Mucosa of stomach (tissue), 1 donor: Measurements from ENCODE around the gene IL1R1.

ENCODE experiments used
- H3K27me3 ChIP-seq: one replicate; pipeline ENCODE4 v1.7.0; 2013; ENCODE audit warnings: mild to moderate bottlenecking, low read length; ENCODE audit not compliant: control insufficient read depth, insufficient read depth
- H3K36me3 ChIP-seq: one replicate; pipeline ENCODE4 v1.7.0; 2013; ENCODE audit warnings: low read length; ENCODE audit not compliant: control insufficient read depth, insufficient read depth
- H3K4me1 ChIP-seq: one replicate; pipeline ENCODE4 v1.7.0; 2013; ENCODE audit warnings: mild to moderate bottlenecking, low read length; ENCODE audit not compliant: control insufficient read depth, insufficient read depth
- H3K4me3 ChIP-seq: one replicate; pipeline ENCODE4 v1.7.0; 2013; ENCODE audit warnings: low read length
- H3K9ac ChIP-seq: one replicate; pipeline ENCODE4 v1.7.0; 2013; ENCODE audit warnings: mild to moderate bottlenecking, low read length, moderate library complexity
- H3K9me3 ChIP-seq: one replicate; pipeline ENCODE4 v1.7.0; 2013; ENCODE audit warnings: mild to moderate bottlenecking, low read length, moderate library complexity; ENCODE audit not compliant: control insufficient read depth
- donor health status: Pancreatic carcinoma.

The IL1R1 gene

DNA sequence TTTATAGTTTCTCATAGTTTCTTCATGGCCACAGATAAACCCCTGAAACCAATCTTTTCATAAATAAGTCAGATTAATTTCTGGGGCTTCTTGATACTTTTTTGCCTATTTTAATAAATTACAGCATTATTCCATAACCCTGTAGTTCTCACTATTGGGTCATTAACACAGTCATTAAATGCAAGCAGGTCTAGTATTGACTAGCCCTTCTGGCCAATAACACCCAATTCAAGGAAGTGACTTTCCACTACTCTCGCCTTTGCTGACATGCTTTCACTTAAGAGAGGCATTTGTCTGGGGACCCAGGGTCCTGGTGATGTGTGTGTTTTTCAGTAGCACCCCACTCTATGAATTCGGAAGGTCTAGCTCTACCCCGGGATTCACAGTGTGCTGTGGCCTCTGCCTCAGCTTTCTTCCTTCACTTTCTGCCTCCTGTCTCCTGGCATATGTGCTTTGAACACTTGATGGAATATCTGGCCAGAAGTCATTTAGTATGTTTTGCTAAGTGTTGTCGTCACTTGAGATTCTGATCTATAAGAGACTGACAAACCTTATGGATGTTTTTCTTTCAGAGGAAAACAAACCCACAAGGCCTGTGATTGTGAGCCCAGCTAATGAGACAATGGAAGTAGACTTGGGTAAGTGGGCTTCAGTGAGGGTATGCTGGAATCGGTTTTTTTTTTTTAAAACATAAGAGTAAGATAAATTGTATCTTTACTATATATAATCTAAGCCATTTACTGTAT lies 25.7 kb downstream of the IL1R1 start:
- Histone ChIP-seq H3K9me3 (no peaks in the 10 kb centered on the region), H3K9ac (no peak overlapping the region), H3K36me3 (no peaks in the 10 kb centered on the region), H3K4me1 (peaks cover 9% of the 10 kb centered on the region), H3K27me3 (no peaks in the 10 kb centered on the region), H3K4me3 (no peak overlapping the region)

DNA sequence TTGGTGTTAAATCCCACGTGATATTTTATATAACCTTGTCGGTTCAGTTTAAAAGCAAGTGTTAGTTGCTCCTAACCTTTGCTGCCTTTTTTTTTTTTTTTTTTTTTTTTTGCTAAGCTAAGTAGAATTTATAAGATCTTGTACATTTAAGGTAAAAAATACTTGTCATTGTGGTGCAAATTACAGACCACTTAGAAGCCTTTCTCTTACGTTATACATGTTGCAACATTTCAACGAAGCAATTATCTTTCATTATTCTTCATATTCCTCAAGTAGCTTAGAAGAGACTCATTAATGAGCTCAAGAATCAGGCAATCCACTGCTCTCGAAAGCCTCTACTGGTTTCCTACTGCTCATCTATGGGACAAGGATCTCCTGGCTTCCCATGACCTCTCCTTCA lies 29.4 kb downstream of the IL1R1 start:
- Histone ChIP-seq H3K27me3 (no peaks in the 10 kb centered on the region), H3K9ac (no peak overlapping the region), H3K36me3 (no peaks in the 10 kb centered on the region), H3K9me3 (no peaks in the 10 kb centered on the region), H3K4me1 (no peaks in the 10 kb centered on the region), H3K4me3 (no peak overlapping the region)

GRCh38 chr2:102172745-102173144 lies 30.2 kb downstream of the IL1R1 start:
- Histone ChIP-seq H3K4me3 (no peak overlapping the region), H3K27me3 (no peaks in the 10 kb centered on the region), H3K36me3 (no peaks in the 10 kb centered on the region), H3K9ac (no peak overlapping the region), H3K4me1 (no peaks in the 10 kb centered on the region), H3K9me3 (no peaks in the 10 kb centered on the region)

- Histone ChIP-seq H3K4me3 (no peak overlapping the region), H3K4me1 (no peaks in the 10 kb centered on the region), H3K9me3 (no peaks in the 10 kb centered on the region), H3K9ac (no peak overlapping the region), H3K36me3 (no peaks in the 10 kb centered on the region), H3K27me3 (no peaks in the 10 kb centered on the region)
Measured at GRCh38 chr2:102176172-102176571, 33.6 kb downstream of the IL1R1 start.

- peaks cover 4% of the 10 kb centered on the region for H3K4me1 ChIP-seq
- no peaks in the 10 kb centered on the region for H3K36me3 ChIP-seq
Measured at GRCh38 chr2:102177814-102178478, 35.4 kb downstream of the IL1R1 start.

DNA sequence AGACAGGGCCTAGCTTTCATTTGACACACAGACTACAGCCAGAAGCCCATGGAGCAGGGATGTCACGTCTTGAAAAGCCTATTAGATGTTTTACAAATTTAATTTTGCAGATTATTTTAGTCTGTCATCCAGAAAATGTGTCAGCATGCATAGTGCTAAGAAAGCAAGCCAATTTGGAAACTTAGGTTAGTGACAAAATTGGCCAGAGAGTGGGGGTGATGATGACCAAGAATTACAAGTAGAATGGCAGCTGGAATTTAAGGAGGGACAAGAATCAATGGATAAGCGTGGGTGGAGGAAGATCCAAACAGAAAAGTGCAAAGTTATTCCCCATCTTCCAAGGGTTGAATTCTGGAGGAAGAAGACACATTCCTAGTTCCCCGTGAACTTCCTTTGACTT lies 36.5 kb downstream of the IL1R1 start:
- H3K4me1 ChIP-seq: peaks cover 4% of the 10 kb centered on the region
- H3K36me3 ChIP-seq: no peaks in the 10 kb centered on the region
- H3K27me3 ChIP-seq: no peaks in the 10 kb centered on the region
- no peak overlapping the region for H3K4me3 ChIP-seq
- no peaks in the 10 kb centered on the region for H3K9me3 ChIP-seq
- H3K9ac ChIP-seq: no peak overlapping the region

More at GRCh38 chr2:102177814-102178478, 35.4 kb downstream of the IL1R1 start:
- no peaks in the 10 kb centered on the region for H3K9me3 ChIP-seq
- no peak overlapping the region for H3K4me3 ChIP-seq
- no peak overlapping the region for H3K9ac ChIP-seq
- H3K27me3 ChIP-seq: no peaks in the 10 kb centered on the region

GRCh38 chr2:102179788-102180686 lies 37.5 kb downstream of the IL1R1 start:
- no peak overlapping the region for H3K4me3 ChIP-seq

DNA sequence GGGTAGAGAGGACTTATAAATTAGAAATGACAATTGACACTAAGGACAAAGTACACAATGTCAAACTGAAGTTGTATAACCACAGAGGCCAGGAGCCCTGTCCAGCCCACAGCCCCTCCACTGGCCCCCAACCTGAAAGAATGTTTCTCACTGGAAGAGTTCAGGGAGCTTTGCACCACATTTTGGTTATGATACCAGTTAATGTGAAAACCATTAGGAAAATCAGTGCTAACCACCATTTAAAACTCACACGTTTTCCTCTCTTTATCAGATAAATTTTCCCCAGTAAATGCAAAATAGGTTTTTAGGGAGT lies 38.1 kb downstream of the IL1R1 start:
- Histone ChIP-seq H3K4me3 (no peak overlapping the region), H3K9ac (no peak overlapping the region), H3K9me3 (no peaks in the 10 kb centered on the region), H3K36me3 (no peaks in the 10 kb centered on the region), H3K4me1 (peaks cover 4% of the 10 kb centered on the region), H3K27me3 (no peaks in the 10 kb centered on the region)

More at GRCh38 chr2:102179788-102180686, 37.5 kb downstream of the IL1R1 start:
- peaks cover 4% of the 10 kb centered on the region for H3K4me1 ChIP-seq
- no peaks in the 10 kb centered on the region for H3K9me3 ChIP-seq
- no peak overlapping the region for H3K9ac ChIP-seq
- H3K27me3 ChIP-seq: no peaks in the 10 kb centered on the region
- no peaks in the 10 kb centered on the region for H3K36me3 ChIP-seq

- no peaks in the 10 kb centered on the region for H3K36me3 ChIP-seq
- H3K4me1 ChIP-seq: peaks cover 4% of the 10 kb centered on the region
- H3K4me3 ChIP-seq: no peak overlapping the region
- H3K27me3 ChIP-seq: no peaks in the 10 kb centered on the region
- H3K9me3 ChIP-seq: no peaks in the 10 kb centered on the region
- H3K9ac ChIP-seq: no peak overlapping the region
Measured at GRCh38 chr2:102181376-102181775, 38.8 kb downstream of the IL1R1 start.

GRCh38 chr2:102181919-102182635 lies 39.5 kb downstream of the IL1R1 start:
- Histone ChIP-seq H3K9ac (no peak overlapping the region), H3K27me3 (no peaks in the 10 kb centered on the region), H3K4me1 (peaks cover 10% of the 10 kb centered on the region), H3K36me3 (no peaks in the 10 kb centered on the region), H3K9me3 (no peaks in the 10 kb centered on the region), H3K4me3 (no peak overlapping the region)

DNA sequence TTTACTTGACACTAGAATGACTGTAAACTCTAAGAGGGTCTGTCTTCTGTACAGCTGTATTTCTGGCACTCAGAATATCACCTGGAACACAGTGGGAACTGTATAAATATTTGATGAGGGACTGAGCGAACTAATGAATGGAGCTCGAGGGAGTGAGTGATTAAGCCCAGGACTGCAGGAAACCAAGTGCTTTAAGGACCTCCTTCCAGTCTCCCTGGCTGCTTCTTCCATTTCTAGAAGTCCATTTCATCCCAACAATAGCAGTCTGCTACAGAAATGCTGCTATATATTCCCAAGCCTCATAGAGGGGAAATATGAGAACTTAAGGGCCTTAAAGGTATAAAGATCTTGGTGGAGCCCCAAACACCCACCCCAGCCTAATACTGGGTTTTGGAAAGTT lies 41.5 kb downstream of the IL1R1 start:
- Histone ChIP-seq H3K27me3 (no peaks in the 10 kb centered on the region), H3K4me3 (no peak overlapping the region), H3K9ac (no peak overlapping the region), H3K36me3 (no peaks in the 10 kb centered on the region), H3K4me1 (peaks cover 12% of the 10 kb centered on the region), H3K9me3 (no peaks in the 10 kb centered on the region)
